Lower leg skin (tissue), 3 donors: ENCODE measurements around the gene ANKRD2.

ENCODE experiments used
- CTCF ChIP-seq, 3 donors: fragments of 450-650 bp; IDR thresholded peaks; one replicate each; pipeline ENCODE4 v1.5.1; 2016; ENCODE audit warnings: antibody characterized with exemption in 3 of 3, mild to moderate bottlenecking in 3 of 3, moderate library complexity in 2 of 3
- POLR2A ChIP-seq, 2 donors: fragments of 450-650 bp; IDR thresholded peaks; one replicate each; pipeline ENCODE4 v1.6.1; 2016 to 2017; ENCODE audit warnings: antibody characterized with exemption in 2 of 2, mild to moderate bottlenecking in 1 of 2, moderate library complexity in 1 of 2

GRCh38 chr10:97547962-97548361 lies 24.6 kb upstream of the ANKRD2 start:
- TF ChIP-seq CTCF (IDR thresholded peaks at IDR 0.05) (no peak), POLR2A (IDR thresholded peaks at IDR 0.05) (no peak)
